ENCODE data around the gene NDP.

NDP gene

DNA sequence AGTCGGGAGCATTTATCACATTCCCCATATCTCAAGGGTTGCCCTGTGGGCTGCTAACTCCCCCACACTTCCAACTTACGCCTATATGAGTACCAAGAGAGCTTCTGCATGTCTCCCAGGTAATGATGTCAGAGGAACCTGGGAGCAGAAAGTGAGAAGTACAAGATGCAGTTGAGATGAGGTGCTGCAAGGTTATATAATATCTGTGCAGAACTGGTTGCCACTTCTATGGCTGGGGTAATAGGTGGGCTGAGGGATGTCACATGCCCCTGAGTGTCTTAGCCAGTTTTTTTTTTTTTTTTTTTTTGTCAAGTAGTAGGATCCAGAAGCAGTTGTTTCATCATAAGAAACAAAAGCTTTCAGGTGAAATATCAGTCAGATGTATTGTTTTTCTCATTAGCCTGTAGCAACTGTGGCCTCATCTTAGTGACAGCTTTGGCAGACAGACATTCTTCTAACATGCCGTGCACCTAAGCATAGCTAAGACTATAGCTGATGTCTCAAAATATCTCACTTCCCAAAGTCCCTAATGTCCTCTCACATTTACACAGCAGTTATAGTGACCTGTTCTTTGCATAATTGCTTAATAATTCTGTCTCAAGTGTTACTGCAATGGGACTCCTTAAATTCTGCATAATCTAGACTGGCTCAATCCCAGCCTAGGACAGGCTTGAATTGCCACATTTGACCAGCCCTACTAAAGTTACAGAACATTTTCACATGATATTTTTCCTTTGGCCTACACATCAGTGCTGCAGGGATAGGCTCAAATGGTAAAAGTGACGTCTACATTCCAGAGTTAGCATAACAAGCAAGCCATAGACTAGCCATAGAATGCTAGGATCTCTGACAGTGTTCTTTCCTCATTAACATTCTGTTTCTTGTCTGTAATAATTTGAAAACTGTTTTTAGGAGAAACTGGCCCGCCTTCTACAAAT lies 73.0 kb downstream of the NDP start:
- TF ChIP-seq CTCF (IDR thresholded peaks at IDR 0.05; ENCODE audit: control insufficient read depth, extremely low read depth, insufficient read depth) = no peak
- no peak overlapping the region for H3K4me3 ChIP-seq (ENCODE audit: low read depth, low read length)
- DNase-seq (ENCODE audit: low read depth) = no peak

Measured in LNCaP clone FGC (cell line).